Neural progenitor cell (in vitro differentiated cells): Measurements from ENCODE around the gene SHROOM3.

Source experiments
- CTCF ChIP-seq: fragments of 200-600 bp; sonication (generic); IDR thresholded peaks from 2 replicates; pipeline ENCODE4 v1.5.1; 2017; ENCODE audit warnings: antibody characterized with exemption, mild to moderate bottlenecking
- EZH2phosphoT487 ChIP-seq: fragments of 200-600 bp; sonication (generic); IDR thresholded peaks from 2 replicates; pipeline ENCODE4 v1.6.1; 2017; ENCODE audit warnings: antibody characterized with exemption

GRCh38 chr4:76420188-76420761, 14.8 kb upstream of the SHROOM3 start:
- no peak for TF ChIP-seq CTCF
- no peak for TF ChIP-seq EZH2phosphoT487
